ENCODE results near the gene RELN.
"Not testable (repeated sequence)": the region's sequence is repeated elsewhere in the genome, so short reads cannot be mapped to it uniquely, and the experiment has no call there.

The RELN gene

DNA sequence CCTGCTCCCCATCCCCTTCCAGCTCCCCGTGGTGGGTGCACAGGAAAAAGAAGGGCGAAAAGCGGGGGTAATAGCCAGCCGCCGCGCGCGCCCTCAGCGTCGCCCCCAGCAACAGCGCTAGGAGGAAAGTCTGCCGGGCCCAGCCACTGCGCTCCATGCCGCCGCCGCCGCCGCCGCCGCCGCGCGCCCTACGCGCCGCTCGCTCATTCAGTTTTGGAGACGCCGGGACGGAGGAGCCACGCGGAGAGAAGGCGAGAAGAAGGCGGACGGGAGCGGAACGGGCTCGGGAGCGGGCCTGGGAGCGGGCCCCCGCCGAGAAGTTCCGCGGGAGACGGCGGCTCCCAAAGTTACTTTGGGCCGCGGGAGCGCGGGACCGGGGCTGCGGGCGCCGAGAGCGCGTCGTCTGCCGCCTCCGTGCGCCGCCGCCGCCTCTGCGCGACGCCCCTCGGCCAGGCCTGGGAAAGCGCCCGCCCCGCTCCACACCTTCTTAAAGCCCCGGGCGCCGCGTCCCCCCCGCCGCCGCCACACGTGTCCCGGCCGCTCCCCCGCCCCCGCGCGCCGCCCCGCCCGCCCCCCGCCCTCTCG lies at the start of gene RELN:
Gene RELN, minus strand, starts transcription at position 459 of the 585 bp plus-strand sequence. Its CDS starts 302 bp downstream, at position 157.
- H3K9me3 ChIP-seq (ENCODE audit: low read length) = no peaks in the 10 kb centered on the region
- peaks cover 76% of the 10 kb centered on the region for H3K27me3 ChIP-seq (ENCODE audit: insufficient read depth, low read length)
- peak within 1 kb of the TSS; percentile 48 for H3K4me3 ChIP-seq (ENCODE audit: low read length)
- H2AFZ ChIP-seq (ENCODE audit: low read depth, low read length) = peak within 1 kb of the TSS; percentile 90
- no peaks in the 10 kb centered on the region for H3K36me3 ChIP-seq (ENCODE audit: insufficient read depth, low read length)
- peaks cover 5% of the 10 kb centered on the region for H3K4me1 ChIP-seq (ENCODE audit: insufficient read depth, low read length)

DNA sequence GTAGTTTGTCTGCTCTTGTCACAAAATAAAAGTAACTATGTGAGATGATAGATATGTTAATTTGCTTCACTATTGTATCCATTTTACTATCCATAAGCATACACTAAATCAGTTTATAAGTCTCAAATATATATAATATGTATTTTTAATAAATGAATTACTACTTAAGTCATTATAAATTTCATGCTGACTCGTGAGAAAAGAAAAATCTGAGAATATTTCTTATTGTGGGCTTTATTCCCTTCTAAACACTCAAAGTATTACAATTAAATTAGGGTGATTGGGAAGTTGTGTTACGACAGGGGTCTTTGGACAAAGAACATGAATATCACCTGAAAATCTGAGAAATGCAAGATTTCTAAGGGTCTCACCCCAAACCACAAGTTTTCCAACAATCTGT lies 48.7 kb upstream of the RELN start:
- no peak overlapping the region for H2AFZ ChIP-seq (ENCODE audit: low read depth, low read length)
- H3K4me3 ChIP-seq (ENCODE audit: low read length) = no peak overlapping the region
- H3K9me3 ChIP-seq (ENCODE audit: low read length) = no peaks in the 10 kb centered on the region
- H3K36me3 ChIP-seq (ENCODE audit: insufficient read depth, low read length) = no peaks in the 10 kb centered on the region
- peaks cover 2% of the 10 kb centered on the region for H3K27me3 ChIP-seq (ENCODE audit: insufficient read depth, low read length)
- peaks cover 7% of the 10 kb centered on the region for H3K4me1 ChIP-seq (ENCODE audit: insufficient read depth, low read length)

- not testable (repeated sequence) for H3K4me1 ChIP-seq (ENCODE audit: insufficient read depth, low read length); H3K4me3 ChIP-seq (ENCODE audit: low read length); H2AFZ ChIP-seq (ENCODE audit: low read depth, low read length); H3K36me3 ChIP-seq (ENCODE audit: insufficient read depth, low read length); H3K9me3 ChIP-seq (ENCODE audit: low read length); H3K27me3 ChIP-seq (ENCODE audit: insufficient read depth, low read length)
Observed at GRCh38 chr7:104036889-104037288, 47.4 kb upstream of the RELN start.

- peaks cover 1% of the 10 kb centered on the region for H3K9me3 ChIP-seq (ENCODE audit: low read length)
- no peaks in the 10 kb centered on the region for H3K36me3 ChIP-seq (ENCODE audit: insufficient read depth, low read length)
- peaks cover 2% of the 10 kb centered on the region for H3K27me3 ChIP-seq (ENCODE audit: insufficient read depth, low read length)
- no peaks in the 10 kb centered on the region for H3K4me1 ChIP-seq (ENCODE audit: insufficient read depth, low read length)
- H2AFZ ChIP-seq (ENCODE audit: low read depth, low read length) = no peak overlapping the region
- no peak overlapping the region for H3K4me3 ChIP-seq (ENCODE audit: low read length)
Observed at GRCh38 chr7:104035351-104035750, 45.9 kb upstream of the RELN start.

DNA sequence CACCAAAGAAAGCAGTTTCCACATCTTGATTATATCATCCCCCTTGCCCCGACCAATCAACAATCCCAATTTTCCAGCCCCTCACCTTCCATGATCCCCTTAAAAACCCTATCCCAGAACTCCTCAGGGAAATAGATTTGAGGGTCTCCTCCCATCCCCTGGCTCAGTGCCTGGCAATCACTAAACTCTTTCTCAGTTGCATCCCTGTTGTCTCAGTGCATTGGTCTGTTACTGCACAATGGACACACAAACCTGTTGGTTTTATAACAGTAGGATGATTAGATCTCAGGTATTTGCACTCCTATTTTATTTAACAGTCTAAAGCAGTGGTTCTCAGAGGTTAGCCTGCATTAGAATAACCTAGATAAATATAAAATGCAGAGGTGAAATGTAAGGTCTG lies 45.2 kb upstream of the RELN start:
- peaks cover 2% of the 10 kb centered on the region for H3K27me3 ChIP-seq (ENCODE audit: insufficient read depth, low read length)
- H3K4me3 ChIP-seq (ENCODE audit: low read length) = no peak overlapping the region
- peaks cover 1% of the 10 kb centered on the region for H3K9me3 ChIP-seq (ENCODE audit: low read length)
- H2AFZ ChIP-seq (ENCODE audit: low read depth, low read length) = no peak overlapping the region
- H3K36me3 ChIP-seq (ENCODE audit: insufficient read depth, low read length) = no peaks in the 10 kb centered on the region
- H3K4me1 ChIP-seq (ENCODE audit: insufficient read depth, low read length) = no peaks in the 10 kb centered on the region

DNA sequence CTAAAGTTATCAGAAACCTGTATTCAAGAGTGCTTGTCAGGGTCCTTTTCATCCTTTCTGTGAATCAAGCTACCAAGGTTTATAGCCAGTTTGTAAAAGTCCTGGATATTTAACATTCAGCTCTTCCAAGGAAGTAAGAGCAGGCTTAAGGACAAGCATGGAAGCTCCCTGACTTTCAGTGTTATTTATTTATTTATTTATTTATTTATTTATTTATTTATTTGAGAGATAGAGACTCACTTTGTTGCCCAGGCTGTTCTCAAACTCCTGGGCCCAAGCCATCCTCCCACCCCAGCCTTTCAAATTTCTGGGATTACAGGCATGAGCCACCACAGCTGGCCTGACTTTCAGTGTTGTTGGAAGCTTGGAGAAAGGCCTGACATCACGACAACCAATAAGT lies 44.4 kb upstream of the RELN start:
- H3K4me3 ChIP-seq (ENCODE audit: low read length) = no peak overlapping the region
- peaks cover 2% of the 10 kb centered on the region for H3K27me3 ChIP-seq (ENCODE audit: insufficient read depth, low read length)
- H3K36me3 ChIP-seq (ENCODE audit: insufficient read depth, low read length) = no peaks in the 10 kb centered on the region
- no peak overlapping the region for H2AFZ ChIP-seq (ENCODE audit: low read depth, low read length)
- no peaks in the 10 kb centered on the region for H3K4me1 ChIP-seq (ENCODE audit: insufficient read depth, low read length)
- H3K9me3 ChIP-seq (ENCODE audit: low read length) = peaks cover 1% of the 10 kb centered on the region

DNA sequence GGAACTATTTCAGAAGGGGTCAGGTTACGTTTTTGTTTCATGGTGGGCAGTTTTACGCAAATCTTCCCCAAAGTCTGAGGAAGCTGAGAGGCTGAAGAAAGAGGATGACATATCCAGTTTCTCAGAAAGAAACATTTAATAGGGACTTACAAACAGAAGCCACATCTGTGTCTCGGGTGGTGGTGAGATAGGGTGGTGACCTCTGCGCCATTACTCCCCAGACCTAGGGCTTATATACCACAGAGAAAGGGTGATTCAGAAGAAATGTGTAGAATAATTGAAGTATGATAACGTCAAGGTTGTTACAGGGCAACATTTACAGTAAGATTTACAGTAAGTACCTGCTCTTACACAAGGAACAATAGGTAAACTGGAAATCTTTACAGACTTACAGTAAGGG lies 43.0 kb upstream of the RELN start:
- H3K9me3 ChIP-seq (ENCODE audit: low read length) = peaks cover 1% of the 10 kb centered on the region
- H3K4me3 ChIP-seq (ENCODE audit: low read length) = no peak overlapping the region
- no peaks in the 10 kb centered on the region for H3K36me3 ChIP-seq (ENCODE audit: insufficient read depth, low read length)
- H2AFZ ChIP-seq (ENCODE audit: low read depth, low read length) = no peak overlapping the region
- peaks cover 2% of the 10 kb centered on the region for H3K27me3 ChIP-seq (ENCODE audit: insufficient read depth, low read length)
- H3K4me1 ChIP-seq (ENCODE audit: insufficient read depth, low read length) = no peaks in the 10 kb centered on the region

DNA sequence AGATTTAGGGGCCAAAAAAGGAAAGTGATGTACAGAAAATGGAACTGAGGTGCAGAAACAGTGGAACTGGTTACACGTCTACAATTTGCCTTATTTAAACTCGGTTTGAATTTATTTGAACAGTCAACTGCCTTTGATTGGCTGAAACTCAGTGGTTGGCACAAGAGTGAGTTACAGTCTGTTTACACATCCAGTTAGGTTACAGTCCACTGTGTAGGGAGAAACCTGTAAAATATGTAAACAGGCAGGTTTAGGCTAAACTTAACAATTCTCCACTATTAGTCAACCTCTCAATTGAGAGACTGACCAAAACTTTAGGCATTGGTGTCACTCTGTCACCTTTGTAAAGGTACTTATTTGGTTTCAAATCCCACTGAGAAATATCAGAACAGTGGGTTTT lies 40.3 kb upstream of the RELN start:
- H3K36me3 ChIP-seq (ENCODE audit: insufficient read depth, low read length) = no peaks in the 10 kb centered on the region
- no peak overlapping the region for H2AFZ ChIP-seq (ENCODE audit: low read depth, low read length)
- no peaks in the 10 kb centered on the region for H3K4me1 ChIP-seq (ENCODE audit: insufficient read depth, low read length)
- peaks cover 2% of the 10 kb centered on the region for H3K27me3 ChIP-seq (ENCODE audit: insufficient read depth, low read length)
- H3K4me3 ChIP-seq (ENCODE audit: low read length) = no peak overlapping the region
- H3K9me3 ChIP-seq (ENCODE audit: low read length) = peaks cover 1% of the 10 kb centered on the region

DNA sequence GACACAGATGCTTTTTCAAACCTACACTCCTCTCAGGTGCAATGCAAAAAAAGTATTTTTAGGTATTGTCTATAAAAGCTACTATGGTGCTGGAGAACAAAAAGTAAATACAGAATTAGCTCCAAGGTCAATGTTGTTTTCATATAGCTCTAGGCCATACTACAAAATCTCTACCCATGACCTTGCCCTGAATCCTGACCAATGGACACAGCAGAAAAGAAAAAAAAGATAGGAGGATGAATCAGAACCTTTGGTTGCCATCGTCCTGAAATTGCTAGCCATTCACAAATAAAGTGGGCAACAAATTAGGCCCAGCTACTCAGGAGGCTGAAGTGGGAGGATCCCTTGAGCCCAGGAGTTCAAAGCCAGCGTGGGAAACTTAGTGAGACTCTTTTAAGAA lies 35.2 kb upstream of the RELN start:
- Histone ChIP-seq H3K4me3 (ENCODE audit: low read length) (no peak overlapping the region), H2AFZ (ENCODE audit: low read depth, low read length) (no peak overlapping the region), H3K4me1 (ENCODE audit: insufficient read depth, low read length) (no peaks in the 10 kb centered on the region), H3K27me3 (ENCODE audit: insufficient read depth, low read length) (peaks cover 2% of the 10 kb centered on the region), H3K9me3 (ENCODE audit: low read length) (no peaks in the 10 kb centered on the region), H3K36me3 (ENCODE audit: insufficient read depth, low read length) (no peaks in the 10 kb centered on the region)

DNA sequence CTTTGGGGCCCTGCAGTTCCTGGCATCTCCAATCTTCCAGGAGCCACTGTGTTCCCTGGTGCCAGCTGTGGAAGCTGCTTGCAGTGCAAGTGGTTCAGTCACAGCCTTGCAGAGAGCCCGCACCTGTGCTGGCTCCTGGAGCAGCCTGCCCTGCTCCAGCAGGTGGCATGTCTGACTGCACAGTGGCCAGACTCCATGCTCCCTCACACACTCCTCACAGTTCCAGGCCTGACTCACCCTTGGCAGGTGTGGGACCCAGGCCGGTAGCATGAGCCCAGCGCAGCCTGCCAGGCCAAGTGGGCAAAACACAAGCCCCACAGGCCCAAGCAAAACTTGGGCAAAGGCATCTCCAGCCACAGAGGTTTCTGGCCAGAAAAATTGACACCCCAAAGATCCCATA lies 33.6 kb upstream of the RELN start:
- H3K36me3 ChIP-seq (ENCODE audit: insufficient read depth, low read length) = no peaks in the 10 kb centered on the region
- H3K27me3 ChIP-seq (ENCODE audit: insufficient read depth, low read length) = peaks cover 4% of the 10 kb centered on the region
- H2AFZ ChIP-seq (ENCODE audit: low read depth, low read length) = no peak overlapping the region
- H3K4me1 ChIP-seq (ENCODE audit: insufficient read depth, low read length) = no peaks in the 10 kb centered on the region
- no peak overlapping the region for H3K4me3 ChIP-seq (ENCODE audit: low read length)
- no peaks in the 10 kb centered on the region for H3K9me3 ChIP-seq (ENCODE audit: low read length)

- peaks cover 4% of the 10 kb centered on the region for H3K27me3 ChIP-seq (ENCODE audit: insufficient read depth, low read length)
- no peaks in the 10 kb centered on the region for H3K36me3 ChIP-seq (ENCODE audit: insufficient read depth, low read length)
- H3K4me3 ChIP-seq (ENCODE audit: low read length) = no peak overlapping the region
- no peaks in the 10 kb centered on the region for H3K9me3 ChIP-seq (ENCODE audit: low read length)
- no peak overlapping the region for H2AFZ ChIP-seq (ENCODE audit: low read depth, low read length)
- H3K4me1 ChIP-seq (ENCODE audit: insufficient read depth, low read length) = no peaks in the 10 kb centered on the region
Observed at GRCh38 chr7:104018425-104018824, 29.0 kb upstream of the RELN start.

GRCh38 chr7:104017001-104017400 lies 27.5 kb upstream of the RELN start:
- Histone ChIP-seq H3K36me3 (ENCODE audit: insufficient read depth, low read length) (no peaks in the 10 kb centered on the region), H3K4me3 (ENCODE audit: low read length) (no peak overlapping the region), H2AFZ (ENCODE audit: low read depth, low read length) (no peak overlapping the region)

GRCh38 chr7:104012835-104013234 lies 23.4 kb upstream of the RELN start:
- Histone ChIP-seq H3K4me3 (ENCODE audit: low read length) (no peak overlapping the region), H3K4me1 (ENCODE audit: insufficient read depth, low read length) (peaks cover 8% of the 10 kb centered on the region), H3K36me3 (ENCODE audit: insufficient read depth, low read length) (no peaks in the 10 kb centered on the region), H2AFZ (ENCODE audit: low read depth, low read length) (no peak overlapping the region), H3K9me3 (ENCODE audit: low read length) (no peaks in the 10 kb centered on the region), H3K27me3 (ENCODE audit: insufficient read depth, low read length) (no peaks in the 10 kb centered on the region)

More at GRCh38 chr7:104017001-104017400, 27.5 kb upstream of the RELN start:
- H3K27me3 ChIP-seq (ENCODE audit: insufficient read depth, low read length) = peaks cover 4% of the 10 kb centered on the region
- no peaks in the 10 kb centered on the region for H3K9me3 ChIP-seq (ENCODE audit: low read length)
- H3K4me1 ChIP-seq (ENCODE audit: insufficient read depth, low read length) = no peaks in the 10 kb centered on the region

GRCh38 chr7:104011829-104012228 lies 22.4 kb upstream of the RELN start:
- H2AFZ ChIP-seq (ENCODE audit: low read depth, low read length) = no peak overlapping the region
- no peak overlapping the region for H3K4me3 ChIP-seq (ENCODE audit: low read length)
- peaks cover 8% of the 10 kb centered on the region for H3K4me1 ChIP-seq (ENCODE audit: insufficient read depth, low read length)
- H3K9me3 ChIP-seq (ENCODE audit: low read length) = no peaks in the 10 kb centered on the region
- no peaks in the 10 kb centered on the region for H3K36me3 ChIP-seq (ENCODE audit: insufficient read depth, low read length)
- H3K27me3 ChIP-seq (ENCODE audit: insufficient read depth, low read length) = no peaks in the 10 kb centered on the region

Data from neuron (in vitro differentiated cells).